ENCODE results near the gene ZBTB6. TPM values are rescaled to one million over a fixed set of nuclear protein-coding genes. Genes with fewer than 3 reads are reported as not detected.

The ZBTB6 gene
- total RNA-seq, 4 donors from 2014 or later, result 4.0 to 11.3 (median 7.1) TPM

GRCh38 chr9:122863407-122863806 is 49.7 kb downstream of the ZBTB6 start:
- DNase-seq, result no peak
- intact Hi-C loops (cut with DNase I), result no loop called here
- TF ChIP-seq CTCF (IDR thresholded peaks at IDR 0.05) (no peak), POLR2A (IDR thresholded peaks at IDR 0.05) (no peak)
- WGBS, 2 donors, result 100% methylated on average over 3 of the region's 3 CpGs
- H3K4me3 ChIP-seq, result no peak overlapping the region
- no peaks in the 10 kb centered on the region for H3K9me3 ChIP-seq
- H3K36me3 ChIP-seq, result peaks cover 0 to 72% (median 0%) of the 10 kb centered on the region in 3 donors
- no peak overlapping the region for H3K27ac ChIP-seq
- no peaks in the 10 kb centered on the region for H3K4me1 ChIP-seq
- no peaks in the 10 kb centered on the region for H3K27me3 ChIP-seq

GRCh38 chr9:122860319-122861142 is 52.6 kb downstream of the ZBTB6 start:
- H3K36me3 ChIP-seq, result peaks cover 0 to 96% (median 12%) of the 10 kb centered on the region in 3 donors
- H3K4me3 ChIP-seq, result no peak overlapping the region
- H3K27ac ChIP-seq, result no peak overlapping the region
- no peak for DNase-seq
- no peaks in the 10 kb centered on the region for H3K9me3 ChIP-seq
- TF ChIP-seq CTCF (IDR thresholded peaks at IDR 0.05) (no peak), POLR2A (IDR thresholded peaks at IDR 0.05) (no peak)
- no peaks in the 10 kb centered on the region for H3K4me1 ChIP-seq
- WGBS, 2 donors, result 75 to 78% methylated on average over 8 of the region's 8 CpGs
- H3K27me3 ChIP-seq, result no peaks in the 10 kb centered on the region
- intact Hi-C loops (cut with DNase I), result no loop called here

Small RNA genes within 50 kb of the gene (small RNA-seq; reads per million reads assigned to genes)
- gene RNY1P15 (0 reads per million in 4 donors), gene SNORD90 (1,899 to 5,426 (median 2,300) reads per million in 4 donors)

Other genes starting within 250 kb of the ZBTB6 start
- not detected for gene OR1L3, start 238.2 kb downstream of the ZBTB6 start, total RNA-seq
- not detected for gene OR1L4, start 189.3 kb downstream of the ZBTB6 start, total RNA-seq
- gene OR1L6, start 171.0 kb downstream of the ZBTB6 start, total RNA-seq, result not detected
- not detected for gene OR5C1, start 124.4 kb downstream of the ZBTB6 start, total RNA-seq
- not detected for gene OR1K1, start 113.2 kb downstream of the ZBTB6 start, total RNA-seq
- gene PDCL, start 84.7 kb downstream of the ZBTB6 start, total RNA-seq, result 10 to 100 TPM in 3 of 4 donors, 1 to 10 TPM in 1; 9.7 to 17.0 (median 14.3) TPM
- gene RC3H2, start 8.0 kb downstream of the ZBTB6 start, total RNA-seq, result 10 to 100 TPM; 24.6 to 46.3 (median 30.2) TPM
- gene ZBTB26, start 18.2 kb upstream of the ZBTB6 start, total RNA-seq, result 1 to 10 TPM; 1.7 to 6.5 (median 2.9) TPM
- 10 to 100 TPM; 28.4 to 57.4 (median 33.6) TPM for gene RABGAP1, start 27.7 kb upstream of the ZBTB6 start, total RNA-seq
- 1 to 10 TPM in 1 of 4 donors, under 1 TPM in 1, not detected in 2; 0.68 to 1.9 TPM for gene GPR21, start 120.3 kb upstream of the ZBTB6 start, total RNA-seq

Measured in esophagus squamous epithelium (tissue), 5 donors.